GM04504 (cell line): ENCODE measurements around the gene RASA4B.
A peak's percentile ranks its signal among the peaks of the same experiment; 100 is the strongest.

ENCODE experiments used
- DNase-seq: peaks from one replicate; pipeline ENCODE4 v3.0.0-alpha.2; 2012; ENCODE audit warnings: low read depth

The RASA4B gene

DNA sequence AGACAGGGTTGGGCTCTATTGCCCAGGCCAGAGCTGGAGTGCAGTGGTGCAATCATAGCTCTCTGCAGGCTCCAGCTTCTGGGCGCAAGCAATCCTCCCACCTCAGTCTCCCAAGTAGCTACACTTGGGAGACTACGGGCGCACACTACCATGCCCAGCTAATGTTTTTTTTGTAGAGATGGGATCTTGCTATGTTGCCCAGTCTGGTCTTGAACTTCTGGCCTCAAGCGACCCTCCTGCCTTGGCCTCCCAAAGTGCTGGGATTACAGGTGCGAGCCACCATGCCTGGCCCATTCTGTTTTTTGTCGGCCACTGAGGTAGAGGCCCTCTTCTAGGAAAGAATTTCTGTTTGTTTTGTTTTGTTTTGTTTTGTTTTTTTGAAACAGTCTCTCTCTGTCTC lies 65.1 kb downstream of the RASA4B start:
- DNase-seq: no peak

DNA sequence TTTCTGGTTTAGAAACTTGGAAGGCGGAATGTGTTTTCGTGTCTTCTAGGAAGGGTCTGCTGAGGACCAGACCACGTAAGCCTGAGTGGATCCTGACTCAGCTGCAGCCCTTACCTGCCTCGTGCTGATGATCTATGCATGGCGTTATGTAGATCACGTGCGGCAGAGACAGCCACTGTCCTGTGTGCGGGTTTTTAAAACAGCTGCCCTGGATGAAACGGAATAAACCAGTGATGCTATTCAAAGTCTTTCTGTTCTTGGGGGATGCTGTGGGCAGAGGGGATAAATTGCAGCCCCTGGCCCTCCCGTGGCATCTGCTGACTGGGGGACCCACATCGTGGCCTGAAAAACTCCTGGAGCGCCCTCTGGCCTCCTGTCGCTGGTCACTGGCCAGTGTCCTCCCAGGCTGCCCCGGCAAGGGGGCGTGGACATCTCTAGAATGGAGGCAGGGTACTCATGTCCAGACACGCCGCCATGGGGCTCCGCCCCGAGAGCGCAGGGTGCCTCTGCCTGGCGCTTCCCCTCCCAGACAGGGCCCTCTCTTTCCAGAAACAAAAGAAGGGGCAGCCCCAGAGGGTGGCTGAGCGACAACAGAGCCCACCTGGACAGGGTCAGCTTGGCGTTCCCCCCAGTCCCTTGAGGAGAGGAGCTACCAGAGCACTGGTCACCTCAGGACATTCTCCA lies 66.1 kb downstream of the RASA4B start:
- DNase-seq: no peak

DNA sequence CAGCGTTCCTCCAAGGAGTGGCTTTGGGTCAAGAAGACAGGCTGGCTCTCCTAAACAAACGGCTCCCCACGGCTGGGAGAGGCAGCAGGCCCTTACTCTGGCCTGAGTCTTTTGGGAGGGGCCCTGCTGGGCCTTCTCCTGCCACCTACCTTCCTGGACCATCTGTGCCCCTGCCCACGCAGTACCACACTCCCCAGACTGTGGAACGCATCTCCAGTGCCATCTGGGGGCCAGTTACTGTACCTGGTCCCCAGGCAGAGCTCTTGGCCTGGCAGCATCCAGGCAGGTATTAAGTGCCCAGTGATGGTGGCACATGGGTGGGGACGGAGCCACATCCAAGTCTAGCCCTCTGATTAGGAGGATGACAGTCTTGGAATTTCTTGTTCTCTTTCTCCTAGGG lies 67.3 kb downstream of the RASA4B start:
- DNase-seq: no peak

DNA sequence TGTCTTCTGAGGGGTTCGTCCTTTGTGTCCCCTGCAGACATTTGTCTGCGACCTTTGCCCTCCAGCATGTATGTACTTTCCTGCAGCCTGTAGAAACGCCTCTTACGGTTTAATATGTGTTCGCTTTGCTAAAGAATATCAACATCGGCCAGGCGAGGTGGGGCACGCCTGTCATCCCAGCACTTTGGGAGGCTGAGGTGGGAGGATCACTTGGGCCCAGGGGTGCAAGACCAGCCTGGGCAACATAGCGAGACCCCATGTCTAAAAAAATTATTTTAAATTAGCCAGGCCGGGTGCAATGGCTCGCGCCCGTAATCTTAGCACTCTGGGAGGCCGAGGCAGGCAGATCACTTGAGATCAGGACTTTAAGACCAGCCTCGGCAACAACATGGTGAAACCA lies 68.4 kb downstream of the RASA4B start:
- DNase-seq: no peak

DNA sequence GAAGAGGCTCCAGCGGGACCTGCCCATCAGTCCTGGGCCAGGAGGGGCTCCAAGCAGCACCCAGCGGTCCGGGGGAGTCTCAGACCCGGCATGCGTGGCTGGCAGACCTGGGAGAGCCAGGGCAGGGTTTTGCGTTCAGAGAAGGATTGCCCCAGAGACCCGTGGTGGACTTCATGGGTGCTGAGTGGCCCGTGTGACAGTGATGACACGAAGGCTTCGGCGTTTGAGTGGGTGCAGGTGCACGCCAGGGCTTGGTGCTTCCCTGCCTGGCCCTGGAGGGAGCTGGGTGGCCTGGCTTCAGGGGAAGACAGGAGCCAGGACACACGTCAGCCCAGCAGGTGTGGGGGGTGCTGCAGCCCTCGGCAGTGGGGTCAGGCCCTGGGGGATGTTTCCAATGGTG lies 70.3 kb downstream of the RASA4B start:
- no peak for DNase-seq

DNA sequence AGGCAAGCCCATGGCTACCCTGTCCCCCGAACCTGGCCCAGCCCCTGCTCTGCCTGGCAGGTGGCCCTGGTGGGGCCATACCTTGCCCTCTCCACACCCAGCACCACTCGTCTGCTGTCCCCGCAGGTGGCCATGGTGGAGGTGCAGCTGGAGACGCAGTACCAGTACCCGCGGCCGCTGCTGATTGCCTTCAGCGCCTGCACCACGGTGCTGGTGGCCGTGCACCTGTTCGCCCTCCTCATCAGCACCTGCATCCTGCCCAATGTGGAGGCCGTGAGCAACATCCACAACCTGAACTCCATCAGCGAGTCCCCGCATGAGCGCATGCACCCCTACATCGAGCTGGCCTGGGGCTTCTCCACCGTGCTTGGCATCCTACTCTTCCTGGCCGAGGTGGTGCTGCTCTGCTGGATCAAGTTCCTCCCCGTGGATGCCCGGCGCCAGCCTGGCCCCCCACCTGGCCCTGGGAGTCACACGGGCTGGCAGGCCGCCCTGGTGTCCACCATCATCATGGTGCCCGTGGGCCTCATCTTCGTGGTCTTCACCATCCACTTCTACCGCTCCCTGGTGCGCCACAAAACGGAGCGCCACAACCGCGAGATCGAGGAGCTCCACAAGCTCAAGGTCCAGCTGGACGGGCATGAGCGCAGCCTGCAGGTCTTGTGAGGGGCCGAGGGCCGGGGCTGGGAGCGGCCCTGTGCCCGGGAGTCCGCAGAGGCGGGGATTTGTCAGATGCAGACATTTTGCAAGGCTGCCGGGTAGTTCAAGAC lies 71.0 kb downstream of the RASA4B start:
- DNase-seq: no peak

DNA sequence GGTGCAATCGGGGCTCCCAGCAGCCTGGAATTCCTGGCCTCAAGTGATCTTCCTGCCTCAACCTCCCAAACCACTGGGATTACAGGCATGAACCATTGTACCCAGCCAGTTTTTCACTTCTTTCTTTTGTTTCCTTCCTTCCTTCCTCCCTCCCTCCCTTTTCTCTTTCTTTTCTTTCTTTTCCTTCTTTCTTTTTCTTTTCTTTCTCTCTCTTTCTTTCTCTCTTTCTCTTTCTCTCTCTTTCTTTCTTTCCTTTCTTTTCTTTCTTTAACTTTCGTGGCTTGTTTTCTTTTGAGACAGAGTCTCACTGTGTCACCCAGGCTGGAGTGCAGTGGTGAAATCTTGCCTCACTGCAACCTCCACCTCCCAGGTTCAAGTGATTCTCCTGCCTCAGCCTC lies 71.9 kb downstream of the RASA4B start:
- DNase-seq: no peak

DNA sequence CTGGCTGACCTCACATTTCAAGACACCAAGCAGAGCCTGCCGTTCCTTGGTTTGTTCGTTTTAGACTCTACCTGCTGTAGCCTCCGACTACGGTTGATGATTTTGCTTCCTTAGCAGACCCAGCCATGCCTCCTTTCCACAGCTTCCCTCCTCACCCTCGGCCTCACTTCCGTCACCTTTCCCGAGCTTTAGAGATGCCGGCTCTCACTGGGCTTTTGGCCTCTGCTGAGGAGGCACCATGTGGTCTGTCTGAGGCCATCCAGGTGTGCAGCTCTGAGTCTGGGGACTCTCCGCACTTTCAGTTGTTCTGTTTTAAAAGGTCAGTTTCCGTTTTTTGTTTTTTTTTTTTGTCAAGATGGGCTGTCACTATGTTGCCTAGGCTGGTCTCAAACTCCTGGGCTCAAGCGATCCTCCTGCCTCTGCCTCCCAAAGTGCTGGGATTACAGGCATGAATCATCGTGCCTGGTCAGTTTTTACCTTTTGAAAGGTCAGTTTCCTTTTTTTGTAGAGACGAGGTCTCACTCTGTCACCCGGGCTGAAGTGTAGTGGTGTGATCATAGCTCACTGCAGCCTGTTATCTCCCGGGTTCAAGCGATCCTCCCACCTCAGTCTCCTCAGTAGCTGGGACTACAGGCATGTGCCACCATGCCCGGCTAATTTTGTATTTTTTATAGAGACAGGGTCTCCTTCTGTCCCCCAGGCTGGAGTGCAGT lies 72.5 kb downstream of the RASA4B start:
- no peak for DNase-seq

DNA sequence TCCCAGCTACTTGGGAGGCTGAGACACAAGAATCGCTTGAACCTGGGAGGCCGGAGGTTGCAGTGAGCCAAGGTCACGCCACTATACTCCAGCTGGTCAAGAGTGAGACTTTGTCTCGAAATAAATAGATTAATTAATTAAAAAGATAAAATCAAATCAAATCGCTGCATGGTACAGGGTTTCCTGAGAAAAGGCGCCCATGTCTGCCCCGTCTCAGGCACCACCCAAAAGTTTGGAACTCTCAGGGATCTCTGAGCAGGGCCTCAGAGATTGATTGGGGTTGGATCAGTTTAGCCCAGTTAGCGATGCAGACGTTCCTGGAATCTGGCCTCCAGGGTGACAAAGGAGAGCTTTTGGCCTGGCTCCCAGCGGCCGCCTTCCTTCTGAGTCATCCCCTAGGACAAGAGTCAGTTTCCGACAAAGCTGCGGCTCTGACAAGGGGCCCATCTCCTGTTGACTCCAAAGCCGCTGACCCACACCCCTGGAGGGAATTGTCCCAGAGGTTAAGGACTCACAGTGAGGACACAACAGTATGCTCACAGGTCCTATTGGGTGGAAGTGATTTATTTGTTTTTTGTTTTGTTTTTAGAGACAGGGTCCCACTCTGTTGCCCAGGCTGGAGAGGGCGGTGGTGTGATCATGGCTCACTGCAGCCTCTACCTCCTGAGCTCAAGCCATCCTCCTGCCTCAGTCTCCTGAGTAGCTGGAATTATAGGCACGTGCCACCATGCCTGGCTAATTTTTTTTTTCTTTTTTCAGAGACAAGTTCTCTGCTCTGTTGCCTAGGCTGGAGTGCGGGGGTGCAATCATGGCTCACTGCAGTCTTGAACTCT lies 77.4 kb downstream of the RASA4B start:
- DNase-seq: peak; percentile 61

DNA sequence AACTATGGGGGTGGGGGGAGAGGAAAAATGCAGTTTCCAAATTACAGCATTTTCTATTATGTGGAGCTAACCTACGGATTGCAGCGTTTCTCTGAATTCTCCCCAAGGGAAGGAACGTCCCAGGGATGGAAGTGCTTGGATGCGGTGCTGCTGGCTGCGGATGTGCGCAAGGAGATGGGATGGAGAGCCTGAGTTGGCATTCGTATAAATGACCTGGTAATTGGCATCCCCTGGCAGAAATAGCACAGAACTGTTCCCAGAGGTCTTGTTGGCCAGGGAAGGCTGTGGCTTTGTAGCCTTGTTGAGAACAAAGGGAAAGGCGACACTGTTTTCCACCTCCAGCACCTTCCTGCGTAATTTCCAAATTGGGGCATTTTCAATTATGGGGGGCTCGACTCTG lies 81.5 kb downstream of the RASA4B start:
- DNase-seq: no peak

DNA sequence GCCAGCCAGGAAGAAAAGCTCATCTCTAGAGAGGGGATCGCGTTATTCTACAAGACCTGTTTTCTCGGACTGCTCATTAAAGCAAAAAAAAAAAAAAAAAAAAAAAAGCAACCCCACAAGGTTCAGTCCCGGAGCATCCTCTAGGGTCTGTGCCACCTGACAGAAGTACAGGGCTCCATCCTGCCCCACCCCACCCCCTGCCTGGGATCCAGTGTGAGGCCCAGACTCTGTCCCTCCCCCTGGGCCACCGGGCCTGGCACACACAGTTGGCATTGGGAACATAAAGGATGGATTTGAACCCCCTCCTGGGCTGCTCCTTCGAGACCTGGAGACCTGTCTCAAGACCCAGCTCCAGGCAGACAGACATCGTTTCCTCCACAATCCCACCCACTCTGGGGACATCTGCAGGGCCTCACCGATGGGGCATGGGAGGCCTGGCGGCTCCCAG lies 83.5 kb downstream of the RASA4B start:
- no peak for DNase-seq

DNA sequence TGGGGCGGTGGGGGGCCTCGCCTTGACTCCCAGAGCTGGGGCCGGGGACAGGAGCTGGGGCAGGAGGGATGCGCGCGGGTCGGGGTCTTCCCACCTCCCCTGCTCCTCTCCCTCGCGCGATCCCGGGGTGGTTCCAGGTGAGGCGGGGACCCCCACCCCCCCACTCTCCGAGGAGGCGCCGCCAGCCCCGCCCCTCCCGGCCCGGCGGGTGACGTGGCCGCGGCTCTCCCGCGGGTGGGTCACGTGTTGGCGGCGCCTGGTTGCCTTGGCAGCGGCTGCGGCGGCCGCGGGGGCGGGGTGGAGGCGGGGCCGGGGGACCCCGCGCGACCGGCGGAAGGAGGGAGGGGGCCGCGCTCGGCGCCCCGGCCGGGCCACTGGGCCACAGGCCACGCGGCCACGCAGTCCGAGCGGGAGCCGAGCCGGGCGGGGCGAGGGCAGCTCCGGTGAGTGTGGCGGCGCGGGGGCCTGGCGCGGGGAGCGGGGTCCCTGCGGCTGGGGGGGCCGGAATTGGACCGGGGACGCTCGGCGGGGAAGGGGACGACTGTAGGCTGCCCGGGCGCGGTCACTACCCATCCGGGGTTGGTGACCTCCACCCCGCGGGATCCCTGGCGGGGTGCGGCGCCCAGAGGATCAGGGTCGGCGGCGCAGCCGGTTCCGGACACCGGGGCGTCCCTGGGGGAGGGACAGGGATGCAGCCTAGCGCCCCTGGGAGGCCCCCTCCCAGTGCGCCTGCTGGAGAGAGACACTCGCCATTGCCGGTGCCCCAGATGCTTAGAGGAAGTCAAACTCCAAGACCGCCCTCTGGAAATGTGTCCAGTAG lies 84.1 kb downstream of the RASA4B start, which contains the start of gene ORAI2:
Gene ORAI2 (plus strand): TSS at position 357 of the 820 bp plus-strand sequence. CDS start 5,382 bp downstream, outside the sequence.
- no peak for DNase-seq
